ENCODE results near the gene MUC15. TPM values are rescaled to one million over a fixed set of nuclear protein-coding genes. Genes with fewer than 3 reads are reported as not detected.

The MUC15 gene
- total and polyA plus RNA-seq, 2 donors (not counting 1 experiment from before 2014, with no cell fraction given): not detected

- Histone ChIP-seq H3K9ac (ENCODE audit: insufficient read depth, low read length) (no peak overlapping the region), H4K20me1 (ENCODE audit: control insufficient read depth, extremely low read depth, insufficient read depth, low read length) (no peaks in the 10 kb centered on the region), H3K36me3 (ENCODE audit: control insufficient read depth, insufficient read depth, low read length) (no peaks in the 10 kb centered on the region), H3K4me2 (ENCODE audit: extremely low read depth, insufficient read depth, low read length) (no peak overlapping the region), H3K4me3 (replicated peaks in 1 of 4; ENCODE audit: control extremely low read depth in 1 of 4, insufficient read depth in 1 of 4, low read depth in 3 of 4, low read length in 4 of 4) (no peak overlapping the region), H3K4me1 (ENCODE audit: control insufficient read depth, extremely low read depth, insufficient read depth, low read length) (no peaks in the 10 kb centered on the region), H2AFZ (ENCODE audit: low read length) (no peak overlapping the region), H3K27me3 (ENCODE audit: control insufficient read depth, insufficient read depth, low read length) (no peaks in the 10 kb centered on the region), H3K9me3 (ENCODE audit: control insufficient read depth, insufficient read depth, low read depth, low read length) (no peaks in the 10 kb centered on the region), H3K27ac (ENCODE audit: insufficient read depth, low read length) (no peak overlapping the region), H3K79me2 (ENCODE audit: control insufficient read depth, insufficient read depth, low read length) (no peaks in the 10 kb centered on the region)
- peak in 1 of 2 donors; percentile 39 for DNase-seq (ENCODE audit: low read depth in 2 of 2)
- TF ChIP-seq CTCF (conservative IDR thresholded peaks at IDR 0.05 in 1 of 2, IDR thresholded peaks at IDR 0.05 in 1 of 2; ENCODE audit: low read depth in 1 of 2, low read length in 2 of 2) (no peak), EZH2 (IDR thresholded peaks at IDR 0.05; ENCODE audit: low read length, missing control alignments) (no peak)
These were observed 11.5 kb upstream of the MUC15 start for GRCh38 chr11:26583550-26583949.

GRCh38 chr11:26580929-26581328 is 8.9 kb upstream of the MUC15 start:
- no peak overlapping the region for H3K4me2 ChIP-seq (ENCODE audit: extremely low read depth, insufficient read depth, low read length)
- no peaks in the 10 kb centered on the region for H4K20me1 ChIP-seq (ENCODE audit: control insufficient read depth, extremely low read depth, insufficient read depth, low read length)
- no peak overlapping the region for H3K4me3 ChIP-seq (replicated peaks in 1 of 4; ENCODE audit: control extremely low read depth in 1 of 4, insufficient read depth in 1 of 4, low read depth in 3 of 4, low read length in 4 of 4)
- no peak overlapping the region for H3K9ac ChIP-seq (ENCODE audit: insufficient read depth, low read length)
- H3K4me1 ChIP-seq (ENCODE audit: control insufficient read depth, extremely low read depth, insufficient read depth, low read length): no peaks in the 10 kb centered on the region
- no peak overlapping the region for H3K27ac ChIP-seq (ENCODE audit: insufficient read depth, low read length)
- TF ChIP-seq EZH2 (IDR thresholded peaks at IDR 0.05; ENCODE audit: low read length, missing control alignments) (no peak), CTCF (conservative IDR thresholded peaks at IDR 0.05 in 1 of 2, IDR thresholded peaks at IDR 0.05 in 1 of 2; ENCODE audit: low read depth in 1 of 2, low read length in 2 of 2) (no peak)
- no peaks in the 10 kb centered on the region for H3K9me3 ChIP-seq (ENCODE audit: control insufficient read depth, insufficient read depth, low read depth, low read length)
- H2AFZ ChIP-seq (ENCODE audit: low read length): no peak overlapping the region
- DNase-seq (ENCODE audit: low read depth in 2 of 2): peak; percentile 32 to 59
- H3K79me2 ChIP-seq (ENCODE audit: control insufficient read depth, insufficient read depth, low read length): no peaks in the 10 kb centered on the region
- no peaks in the 10 kb centered on the region for H3K27me3 ChIP-seq (ENCODE audit: control insufficient read depth, insufficient read depth, low read length)
- no peaks in the 10 kb centered on the region for H3K36me3 ChIP-seq (ENCODE audit: control insufficient read depth, insufficient read depth, low read length)

GRCh38 chr11:26579683-26580082 is 7.6 kb upstream of the MUC15 start:
- no peak overlapping the region for H3K9ac ChIP-seq (ENCODE audit: insufficient read depth, low read length)
- no peaks in the 10 kb centered on the region for H3K27me3 ChIP-seq (ENCODE audit: control insufficient read depth, insufficient read depth, low read length)
- TF ChIP-seq EZH2 (IDR thresholded peaks at IDR 0.05; ENCODE audit: low read length, missing control alignments) (no peak), CTCF (conservative IDR thresholded peaks at IDR 0.05 in 1 of 2, IDR thresholded peaks at IDR 0.05 in 1 of 2; ENCODE audit: low read depth in 1 of 2, low read length in 2 of 2) (no peak)
- H2AFZ ChIP-seq (ENCODE audit: low read length): no peak overlapping the region
- H3K9me3 ChIP-seq (ENCODE audit: control insufficient read depth, insufficient read depth, low read depth, low read length): no peaks in the 10 kb centered on the region
- H4K20me1 ChIP-seq (ENCODE audit: control insufficient read depth, extremely low read depth, insufficient read depth, low read length): no peaks in the 10 kb centered on the region
- H3K79me2 ChIP-seq (ENCODE audit: control insufficient read depth, insufficient read depth, low read length): no peaks in the 10 kb centered on the region
- no peak overlapping the region for H3K27ac ChIP-seq (ENCODE audit: insufficient read depth, low read length)
- no peaks in the 10 kb centered on the region for H3K36me3 ChIP-seq (ENCODE audit: control insufficient read depth, insufficient read depth, low read length)
- no peak for DNase-seq (ENCODE audit: low read depth in 2 of 2)
- H3K4me3 ChIP-seq (replicated peaks in 1 of 4; ENCODE audit: control extremely low read depth in 1 of 4, insufficient read depth in 1 of 4, low read depth in 3 of 4, low read length in 4 of 4): no peak overlapping the region
- no peak overlapping the region for H3K4me2 ChIP-seq (ENCODE audit: extremely low read depth, insufficient read depth, low read length)
- H3K4me1 ChIP-seq (ENCODE audit: control insufficient read depth, extremely low read depth, insufficient read depth, low read length): no peaks in the 10 kb centered on the region
